Measurements from ENCODE around the gene NLN.

Gene NLN

DNA sequence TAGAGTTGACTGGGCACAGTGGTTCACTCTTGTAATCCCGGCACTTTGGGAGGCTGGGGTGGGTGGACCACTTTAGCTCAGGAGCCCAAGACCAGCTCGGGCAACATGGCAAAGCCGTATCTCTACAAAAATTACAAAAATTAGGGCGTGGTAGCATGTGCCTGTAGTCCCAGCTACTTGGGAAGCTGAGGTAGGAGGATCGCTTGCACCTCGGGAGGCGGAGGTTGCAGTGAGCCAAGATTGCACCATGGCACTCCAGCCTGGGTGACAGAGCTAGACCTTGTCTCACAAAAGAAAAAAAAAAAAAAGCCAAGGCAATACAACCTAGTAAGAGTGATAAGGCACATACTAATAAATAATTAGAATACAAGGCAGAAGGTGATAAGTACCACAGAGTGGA lies 15.8 kb downstream of the NLN start:
- Mint-ChIP-seq H3K4me1 (no peaks in the 10 kb centered on the region), H3K4me3 (no peak overlapping the region), H3K27ac (ENCODE audit: low read depth) (no peak overlapping the region), H3K27me3 (no peaks in the 10 kb centered on the region), H3K9me3 (no peaks in the 10 kb centered on the region), H3K36me3 (ENCODE audit: insufficient read depth) (no peaks in the 10 kb centered on the region)
- DNase-seq (ENCODE audit: low spot score in 2 of 2) (no peak), ATAC-seq (replicated peaks; ENCODE audit: extremely low read depth, poor library complexity, severe bottlenecking) (no peak)

DNA sequence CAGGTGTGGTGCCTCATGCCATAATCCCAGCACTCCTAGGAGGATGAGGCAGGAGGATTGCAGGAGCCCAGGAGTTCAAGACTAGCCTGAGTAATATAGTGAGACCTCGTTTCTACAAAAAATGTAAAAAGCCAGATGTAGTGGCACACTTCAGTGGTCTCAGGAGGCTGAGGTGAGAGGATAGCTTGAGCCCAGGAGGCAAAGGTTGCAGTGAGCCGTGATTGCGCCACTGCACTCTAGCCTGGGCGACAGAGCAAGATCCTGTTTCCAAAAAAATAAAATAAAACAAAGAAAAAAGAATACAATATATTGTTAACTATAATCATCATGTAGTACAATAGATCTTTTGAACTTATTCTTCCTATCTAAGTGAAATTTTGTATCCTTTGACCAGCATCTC lies 16.3 kb downstream of the NLN start:
- ATAC-seq (replicated peaks; ENCODE audit: extremely low read depth, poor library complexity, severe bottlenecking) = no peak
- H3K9me3 Mint-ChIP-seq = no peaks in the 10 kb centered on the region
- no peaks in the 10 kb centered on the region for H3K36me3 Mint-ChIP-seq (ENCODE audit: insufficient read depth)
- H3K27ac Mint-ChIP-seq (ENCODE audit: low read depth) = no peak overlapping the region
- H3K27me3 Mint-ChIP-seq = no peaks in the 10 kb centered on the region
- no peaks in the 10 kb centered on the region for H3K4me1 Mint-ChIP-seq
- no peak for DNase-seq (ENCODE audit: low spot score in 2 of 2)
- no peak overlapping the region for H3K4me3 Mint-ChIP-seq

DNA sequence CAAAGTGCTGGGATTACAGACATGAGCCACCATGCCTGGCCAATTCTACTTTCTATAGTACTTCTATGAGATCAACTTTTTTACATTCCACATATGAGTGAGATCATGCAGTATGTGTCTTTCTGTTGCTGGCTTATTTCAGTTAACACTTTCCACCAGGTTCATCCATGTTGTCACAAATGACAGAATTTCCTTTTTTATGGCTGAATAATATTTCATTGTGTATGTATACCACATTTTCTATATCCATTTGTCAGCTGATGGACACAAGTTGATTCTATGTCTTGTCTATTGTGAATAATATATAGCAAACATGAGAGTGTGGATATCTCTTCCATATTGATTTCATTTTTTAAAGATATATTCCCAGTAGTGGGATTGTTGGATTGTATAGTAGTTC lies 17.2 kb downstream of the NLN start:
- Mint-ChIP-seq H3K27me3 (no peaks in the 10 kb centered on the region), H3K4me1 (no peaks in the 10 kb centered on the region)
- no peak for DNase-seq (ENCODE audit: low spot score in 2 of 2)

DNA sequence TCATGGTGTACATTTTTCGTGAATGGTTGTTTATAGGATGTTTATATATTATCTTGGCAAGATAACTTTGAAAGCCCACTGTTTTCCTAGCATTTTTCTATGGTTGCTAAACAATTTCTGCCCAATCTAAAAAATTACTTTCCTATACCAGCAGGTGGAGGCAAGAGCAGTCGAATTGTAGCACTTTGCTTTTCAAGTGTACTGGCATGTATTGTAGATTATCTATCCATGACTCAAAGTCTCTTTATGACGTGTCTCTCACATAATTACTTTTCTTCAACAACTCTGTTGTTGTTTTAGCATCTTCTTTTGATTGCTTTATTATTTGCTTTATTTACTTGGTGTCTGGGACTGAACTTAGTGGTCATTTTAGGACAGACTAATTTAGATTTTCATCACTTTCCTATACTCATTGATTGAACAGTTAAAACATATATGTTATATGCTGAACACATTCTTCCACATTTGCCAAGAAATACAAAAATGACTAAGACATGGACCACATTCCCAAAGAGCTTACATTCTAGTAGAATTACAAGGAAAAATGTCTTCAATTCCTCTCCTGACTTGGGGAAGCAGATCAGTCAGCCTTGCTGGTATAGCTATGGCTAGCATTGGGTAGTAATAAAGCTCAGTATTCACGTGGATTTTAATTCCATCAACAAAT lies 20.7 kb downstream of the NLN start:
- H3K4me1 Mint-ChIP-seq = no peaks in the 10 kb centered on the region
- no peak overlapping the region for H3K4me3 Mint-ChIP-seq
- DNase-seq (ENCODE audit: low spot score in 2 of 2) (no peak), ATAC-seq (replicated peaks; ENCODE audit: extremely low read depth, poor library complexity, severe bottlenecking) (no peak)
- H3K36me3 Mint-ChIP-seq (ENCODE audit: insufficient read depth) = no peaks in the 10 kb centered on the region
- H3K27me3 Mint-ChIP-seq = no peaks in the 10 kb centered on the region
- H3K9me3 Mint-ChIP-seq = no peaks in the 10 kb centered on the region
- no peak overlapping the region for H3K27ac Mint-ChIP-seq (ENCODE audit: low read depth)

More for the DNA sequence above, 17.2 kb downstream of the NLN start:
- H3K9me3 Mint-ChIP-seq = no peaks in the 10 kb centered on the region
- ATAC-seq (replicated peaks; ENCODE audit: extremely low read depth, poor library complexity, severe bottlenecking) = no peak
- no peak overlapping the region for H3K27ac Mint-ChIP-seq (ENCODE audit: low read depth)
- H3K4me3 Mint-ChIP-seq = no peak overlapping the region
- no peaks in the 10 kb centered on the region for H3K36me3 Mint-ChIP-seq (ENCODE audit: insufficient read depth)

DNA sequence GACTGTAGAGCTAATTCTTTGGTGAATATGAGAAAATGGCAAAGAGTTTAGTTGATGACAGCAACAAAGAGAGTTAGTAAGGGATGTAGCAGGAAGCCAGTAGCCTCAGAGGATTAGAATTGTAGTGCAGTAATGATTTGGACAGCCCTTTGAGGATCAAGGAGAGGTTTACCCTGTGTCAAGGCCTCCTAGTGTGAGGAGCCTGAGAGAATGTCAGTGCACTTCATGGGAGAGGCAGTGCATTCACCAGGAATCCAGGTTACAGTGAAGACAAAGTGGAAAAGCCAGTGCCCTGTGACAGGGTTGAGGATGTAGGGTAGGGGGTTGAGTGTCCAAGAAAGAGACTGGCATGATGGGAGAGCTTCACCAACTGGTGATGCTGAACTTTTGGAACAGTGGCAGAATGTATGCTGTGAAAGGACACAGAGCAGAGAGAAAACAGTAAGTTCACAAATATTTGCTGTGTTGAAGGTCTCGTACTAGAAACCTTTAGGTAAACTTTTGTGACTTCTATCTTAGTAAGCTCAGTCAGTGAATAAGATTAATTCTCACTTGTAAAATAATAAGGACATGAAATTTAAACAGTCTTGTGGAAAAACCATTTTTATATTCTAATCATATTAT lies 27.3 kb downstream of the NLN start:
- DNase-seq (ENCODE audit: low spot score in 2 of 2) (no peak), ATAC-seq (replicated peaks; ENCODE audit: extremely low read depth, poor library complexity, severe bottlenecking) (no peak)
- no peak overlapping the region for H3K27ac Mint-ChIP-seq (ENCODE audit: low read depth)
- H3K4me1 Mint-ChIP-seq = no peaks in the 10 kb centered on the region
- H3K4me3 Mint-ChIP-seq = no peak overlapping the region
- no peaks in the 10 kb centered on the region for H3K9me3 Mint-ChIP-seq
- no peaks in the 10 kb centered on the region for H3K36me3 Mint-ChIP-seq (ENCODE audit: insufficient read depth)
- no peaks in the 10 kb centered on the region for H3K27me3 Mint-ChIP-seq

DNA sequence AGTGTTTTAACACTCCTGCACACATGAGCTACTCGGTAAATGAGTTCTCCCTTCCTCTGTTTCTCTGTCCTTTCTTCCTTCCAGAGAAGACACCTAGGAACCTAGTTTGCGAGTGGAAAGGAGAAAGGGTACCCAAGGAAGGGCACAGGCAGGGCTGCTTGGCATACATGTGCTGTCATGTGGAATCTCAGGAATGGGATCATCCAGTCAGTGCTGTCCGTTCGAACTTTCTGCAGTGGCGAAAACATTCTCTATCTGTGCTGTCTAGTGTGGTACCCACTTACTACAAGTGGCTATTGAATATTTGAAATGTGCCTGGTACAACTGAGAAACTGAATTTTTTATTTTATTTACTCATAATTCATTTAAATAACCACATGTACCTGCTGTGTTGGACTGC lies 28.0 kb downstream of the NLN start:
- Mint-ChIP-seq H3K4me3 (no peak overlapping the region), H3K27me3 (no peaks in the 10 kb centered on the region), H3K27ac (ENCODE audit: low read depth) (no peak overlapping the region), H3K9me3 (no peaks in the 10 kb centered on the region), H3K36me3 (ENCODE audit: insufficient read depth) (no peaks in the 10 kb centered on the region), H3K4me1 (no peaks in the 10 kb centered on the region)
- ATAC-seq (replicated peaks; ENCODE audit: extremely low read depth, poor library complexity, severe bottlenecking) (no peak), DNase-seq (ENCODE audit: low spot score in 2 of 2) (no peak)

DNA sequence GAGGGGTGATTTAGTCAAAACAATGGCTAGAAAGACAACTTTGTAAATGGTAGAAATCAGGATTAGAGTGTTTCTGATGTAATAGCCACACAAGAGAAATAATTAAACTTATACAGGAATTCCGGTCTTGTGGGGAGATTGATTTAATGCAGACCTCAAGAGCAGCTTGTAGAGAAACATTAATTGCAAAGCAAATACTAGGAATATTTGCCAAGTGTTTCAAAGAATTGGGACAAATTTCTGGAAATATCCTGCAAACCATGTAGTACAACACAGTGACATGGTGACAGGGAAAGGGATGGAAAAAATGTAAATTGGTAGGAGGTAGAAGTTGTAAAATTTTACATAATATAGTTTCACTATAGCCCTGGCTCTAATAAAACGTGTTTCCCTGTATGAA lies 28.9 kb downstream of the NLN start:
- DNase-seq (ENCODE audit: low spot score in 2 of 2) (no peak), ATAC-seq (replicated peaks; ENCODE audit: extremely low read depth, poor library complexity, severe bottlenecking) (no peak)
- no peaks in the 10 kb centered on the region for H3K4me1 Mint-ChIP-seq
- no peaks in the 10 kb centered on the region for H3K9me3 Mint-ChIP-seq
- H3K36me3 Mint-ChIP-seq (ENCODE audit: insufficient read depth) = no peaks in the 10 kb centered on the region
- H3K27me3 Mint-ChIP-seq = no peaks in the 10 kb centered on the region
- H3K27ac Mint-ChIP-seq (ENCODE audit: low read depth) = peak overlapping the region; percentile 33
- no peak overlapping the region for H3K4me3 Mint-ChIP-seq

DNA sequence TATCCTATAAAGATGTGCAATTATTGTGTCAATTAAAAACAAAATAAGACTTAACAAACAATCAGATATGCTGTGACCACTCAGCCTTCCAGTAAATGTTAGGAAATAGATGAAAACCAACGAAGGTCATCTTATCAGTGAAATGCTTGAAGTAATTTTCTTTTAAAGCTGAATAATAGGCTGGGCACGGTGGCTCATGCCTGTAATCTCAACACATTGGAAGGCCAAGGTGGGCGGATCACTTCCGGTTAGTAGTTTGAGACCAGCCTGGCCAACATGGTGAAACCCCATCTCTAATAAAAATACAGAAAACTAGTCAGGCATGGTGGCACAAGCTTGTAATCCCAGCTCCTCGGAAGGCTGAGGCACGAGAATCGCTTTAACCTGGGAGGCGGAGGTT lies 31.2 kb downstream of the NLN start:
- H3K9me3 Mint-ChIP-seq = no peaks in the 10 kb centered on the region
- H3K27me3 Mint-ChIP-seq = no peaks in the 10 kb centered on the region
- H3K27ac Mint-ChIP-seq (ENCODE audit: low read depth) = no peak overlapping the region
- DNase-seq (ENCODE audit: low spot score in 2 of 2) (no peak), ATAC-seq (replicated peaks; ENCODE audit: extremely low read depth, poor library complexity, severe bottlenecking) (no peak)
- H3K4me3 Mint-ChIP-seq = no peak overlapping the region
- no peaks in the 10 kb centered on the region for H3K36me3 Mint-ChIP-seq (ENCODE audit: insufficient read depth)
- no peaks in the 10 kb centered on the region for H3K4me1 Mint-ChIP-seq

DNA sequence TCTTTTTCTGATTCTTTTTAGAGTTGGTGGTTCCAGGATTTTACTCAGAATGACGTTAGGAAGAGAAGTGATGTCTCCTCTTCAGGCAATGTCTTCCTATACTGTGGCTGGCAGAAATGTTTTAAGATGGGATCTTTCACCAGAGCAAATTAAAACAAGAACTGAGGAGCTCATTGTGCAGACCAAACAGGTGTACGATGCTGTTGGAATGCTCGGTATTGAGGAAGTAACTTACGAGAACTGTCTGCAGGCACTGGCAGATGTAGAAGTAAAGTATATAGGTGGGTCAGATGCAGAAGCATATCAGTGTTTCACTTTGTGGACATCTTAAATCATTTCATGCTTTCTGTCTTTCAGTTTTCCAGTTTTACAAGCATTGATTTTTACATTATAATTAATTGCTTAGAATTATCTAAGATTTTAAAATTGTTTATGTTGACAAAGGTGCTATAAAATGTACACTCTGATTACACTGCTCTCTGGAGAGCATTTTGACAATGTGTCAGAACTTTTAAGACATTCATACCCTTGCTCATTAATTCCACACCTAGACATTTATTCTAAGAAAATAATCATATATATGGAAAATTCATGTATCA lies 36.6 kb downstream of the NLN start:
- ATAC-seq (replicated peaks; ENCODE audit: extremely low read depth, poor library complexity, severe bottlenecking) = no peak
- H3K4me3 Mint-ChIP-seq = no peak overlapping the region
- H3K4me1 Mint-ChIP-seq = peaks cover 7% of the 10 kb centered on the region
- DNase-seq (ENCODE audit: low spot score in 2 of 2) = no peak
- no peaks in the 10 kb centered on the region for H3K36me3 Mint-ChIP-seq (ENCODE audit: insufficient read depth)
- H3K27me3 Mint-ChIP-seq = no peaks in the 10 kb centered on the region
- no peak overlapping the region for H3K27ac Mint-ChIP-seq (ENCODE audit: low read depth)
- H3K9me3 Mint-ChIP-seq = no peaks in the 10 kb centered on the region

DNA sequence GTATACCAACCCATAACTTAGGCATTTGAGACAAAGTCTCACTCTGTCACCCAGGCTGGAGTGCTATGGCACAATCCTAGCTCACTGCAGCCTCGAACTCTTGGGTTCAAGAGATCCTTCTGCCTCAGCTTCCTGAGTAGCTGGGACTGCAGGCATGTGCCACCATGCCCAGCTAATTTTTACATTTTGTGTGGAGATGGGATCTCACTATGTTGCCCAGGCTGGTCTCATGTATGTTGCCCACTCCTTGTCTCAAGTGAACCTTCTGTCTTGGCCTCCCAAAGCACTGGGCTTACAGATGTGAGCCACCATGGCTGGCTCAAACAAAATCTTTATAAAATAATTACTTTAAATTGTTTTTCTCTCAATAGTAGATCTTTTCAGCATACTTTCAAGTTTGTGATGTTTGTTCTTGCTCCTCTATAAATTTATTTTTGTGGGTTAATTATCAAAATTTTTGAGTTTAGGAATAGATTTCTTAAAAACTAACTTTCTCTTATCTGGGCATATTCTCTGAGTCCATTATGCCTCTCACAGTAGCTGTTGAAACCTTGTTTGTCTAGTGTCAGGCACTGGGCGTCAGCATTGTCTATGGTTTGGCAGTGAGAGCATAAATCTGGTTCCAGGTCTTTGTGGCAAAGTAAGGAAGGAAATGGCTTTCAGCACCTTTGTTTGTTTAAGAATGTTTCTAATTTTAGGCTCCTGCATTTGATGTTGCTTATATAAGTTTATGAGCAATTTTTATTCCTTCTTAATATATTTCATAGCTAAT lies 38.7 kb downstream of the NLN start:
- peaks cover 7% of the 10 kb centered on the region for H3K4me1 Mint-ChIP-seq
- no peaks in the 10 kb centered on the region for H3K36me3 Mint-ChIP-seq (ENCODE audit: insufficient read depth)
- no peak overlapping the region for H3K4me3 Mint-ChIP-seq
- no peaks in the 10 kb centered on the region for H3K9me3 Mint-ChIP-seq
- H3K27me3 Mint-ChIP-seq = no peaks in the 10 kb centered on the region
- peak; percentile 99 for ATAC-seq (replicated peaks; ENCODE audit: extremely low read depth, poor library complexity, severe bottlenecking)
- peak; percentile 18 to 52 for DNase-seq (ENCODE audit: low spot score in 2 of 2)
- H3K27ac Mint-ChIP-seq (ENCODE audit: low read depth) = no peak overlapping the region

DNA sequence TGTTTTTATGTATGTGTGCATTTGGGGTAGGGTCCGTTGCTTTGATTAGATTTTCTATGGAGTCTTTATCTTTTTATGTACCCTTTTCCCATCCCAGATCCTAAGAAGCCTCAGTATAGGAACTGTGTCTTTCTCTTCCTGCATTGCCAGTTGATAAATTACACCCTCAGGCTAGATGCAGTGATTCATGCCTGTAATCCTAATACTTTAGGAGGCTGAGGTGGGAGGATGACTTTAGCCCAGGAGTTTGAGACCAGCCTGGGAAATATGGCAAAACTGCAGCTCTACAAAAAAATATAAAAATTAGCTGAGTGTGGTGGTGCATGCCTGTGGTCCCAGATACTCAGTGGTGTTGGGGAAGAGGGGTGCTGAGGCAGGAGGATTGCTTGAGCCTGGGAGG lies 40.2 kb downstream of the NLN start:
- ATAC-seq (replicated peaks; ENCODE audit: extremely low read depth, poor library complexity, severe bottlenecking) = no peak
- H3K27ac Mint-ChIP-seq (ENCODE audit: low read depth) = no peak overlapping the region
- H3K36me3 Mint-ChIP-seq (ENCODE audit: insufficient read depth) = no peaks in the 10 kb centered on the region
- DNase-seq (ENCODE audit: low spot score in 2 of 2) = no peak
- H3K27me3 Mint-ChIP-seq = no peaks in the 10 kb centered on the region
- H3K9me3 Mint-ChIP-seq = no peaks in the 10 kb centered on the region
- peaks cover 7% of the 10 kb centered on the region for H3K4me1 Mint-ChIP-seq
- H3K4me3 Mint-ChIP-seq = no peak overlapping the region

DNA sequence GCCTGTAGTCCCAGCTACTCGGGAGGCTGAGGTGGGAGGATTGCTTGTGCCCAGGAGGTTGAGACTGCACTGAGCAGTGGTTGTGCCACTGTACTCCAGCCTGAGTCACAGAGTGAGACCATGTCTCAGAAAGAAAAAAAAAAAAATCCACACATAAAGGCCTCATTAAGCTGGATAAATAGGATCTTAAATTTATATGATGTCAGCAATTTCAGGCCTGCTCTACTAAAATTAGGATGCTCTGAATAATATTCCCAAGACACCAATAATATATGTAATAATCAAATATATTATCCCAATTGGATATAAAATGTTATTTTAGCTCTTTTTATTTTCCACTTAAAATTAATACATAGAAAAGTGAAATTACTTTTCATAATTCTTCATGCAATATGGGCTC lies 43.6 kb downstream of the NLN start:
- H3K9me3 Mint-ChIP-seq = no peaks in the 10 kb centered on the region
- H3K4me1 Mint-ChIP-seq = peaks cover 6% of the 10 kb centered on the region
- H3K4me3 Mint-ChIP-seq = no peak overlapping the region
- no peaks in the 10 kb centered on the region for H3K36me3 Mint-ChIP-seq (ENCODE audit: insufficient read depth)
- DNase-seq (ENCODE audit: low spot score in 2 of 2) (no peak), ATAC-seq (replicated peaks; ENCODE audit: extremely low read depth, poor library complexity, severe bottlenecking) (no peak)
- no peak overlapping the region for H3K27ac Mint-ChIP-seq (ENCODE audit: low read depth)
- no peaks in the 10 kb centered on the region for H3K27me3 Mint-ChIP-seq

DNA sequence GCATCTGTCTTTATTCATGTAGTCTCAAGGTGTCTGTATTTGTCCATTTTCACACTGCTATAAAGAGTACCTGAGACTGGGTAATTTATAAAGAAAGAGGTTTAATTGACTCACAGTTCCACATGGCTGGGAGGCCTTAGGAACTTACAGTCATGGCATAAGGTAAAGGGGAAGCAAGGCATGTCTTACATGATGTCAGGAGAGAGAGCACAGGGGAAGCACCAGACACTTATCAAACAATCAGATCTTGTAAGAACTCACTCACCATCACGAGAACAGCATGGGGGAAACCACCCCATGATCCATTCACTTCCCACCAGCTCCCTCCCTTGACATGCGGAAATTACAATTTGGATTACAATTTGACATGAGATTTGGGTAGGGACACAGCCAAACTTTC lies 44.2 kb downstream of the NLN start:
- Mint-ChIP-seq H3K27me3 (no peaks in the 10 kb centered on the region), H3K4me3 (no peak overlapping the region), H3K9me3 (no peaks in the 10 kb centered on the region), H3K27ac (ENCODE audit: low read depth) (no peak overlapping the region), H3K4me1 (peaks cover under 1% of the 10 kb centered on the region), H3K36me3 (ENCODE audit: insufficient read depth) (no peaks in the 10 kb centered on the region)
- ATAC-seq (replicated peaks; ENCODE audit: extremely low read depth, poor library complexity, severe bottlenecking) (no peak), DNase-seq (ENCODE audit: low spot score in 2 of 2) (no peak)
